ENCODE results near the gene NECTIN1.

Gene NECTIN1

GRCh38 chr11:119691020-119691666, 37.9 kb downstream of the NECTIN1 start:
- DNase-seq = no peak

GRCh38 chr11:119689302-119689701, 39.7 kb downstream of the NECTIN1 start:
- no peak for DNase-seq

- DNase-seq = no peak
Observed at GRCh38 chr11:119688356-119688755, 40.6 kb downstream of the NECTIN1 start.

- DNase-seq = no peak
Observed at GRCh38 chr11:119687373-119688046, 41.5 kb downstream of the NECTIN1 start.

- no peak for DNase-seq
Observed at GRCh38 chr11:119686177-119686882, 42.7 kb downstream of the NECTIN1 start.

- DNase-seq = no peak
Observed at GRCh38 chr11:119685111-119685746, 43.8 kb downstream of the NECTIN1 start.

- DNase-seq = no peak
Observed at GRCh38 chr11:119684361-119685110, 44.5 kb downstream of the NECTIN1 start.

- DNase-seq = no peak
Observed at GRCh38 chr11:119683783-119684182, 45.2 kb downstream of the NECTIN1 start.

GRCh38 chr11:119681361-119681910, 47.6 kb downstream of the NECTIN1 start:
- no peak for DNase-seq

GRCh38 chr11:119680541-119681360, 48.2 kb downstream of the NECTIN1 start:
- DNase-seq = no peak

GRCh38 chr11:119679346-119679745, 49.7 kb downstream of the NECTIN1 start:
- no peak for DNase-seq

- no peak for DNase-seq
Observed at GRCh38 chr11:119678351-119678750, 50.6 kb downstream of the NECTIN1 start.

GRCh38 chr11:119677840-119678239, 51.2 kb downstream of the NECTIN1 start:
- DNase-seq = no peak

GRCh38 chr11:119676461-119677020, 52.5 kb downstream of the NECTIN1 start:
- no peak for DNase-seq

- DNase-seq = no peak
Observed at GRCh38 chr11:119673759-119674336, 55.2 kb downstream of the NECTIN1 start.

GRCh38 chr11:119673052-119673758, 55.8 kb downstream of the NECTIN1 start:
- DNase-seq = no peak

- DNase-seq = no peak
Observed at GRCh38 chr11:119672597-119672996, 56.4 kb downstream of the NECTIN1 start.

GRCh38 chr11:119671561-119672015, 57.4 kb downstream of the NECTIN1 start:
- DNase-seq = no peak

GRCh38 chr11:119671051-119671450, 57.9 kb downstream of the NECTIN1 start:
- no peak for DNase-seq

- DNase-seq = no peak
Observed at GRCh38 chr11:119669487-119669886, 59.5 kb downstream of the NECTIN1 start.
